HG03064 (cell line): Measurements from ENCODE around the gene MANSC1.
"Not testable (repeated sequence)": the region's sequence is repeated elsewhere in the genome, so short reads cannot be mapped to it uniquely, and the experiment has no call there.

Experiments
- ATAC-seq: cut with Tn5 transposase; IDR thresholded peaks from one replicate; pipeline ENCODE4 v1.9.1; 2021; ENCODE audit warnings: low read depth; ENCODE audit not compliant: unreplicated experiment

The MANSC1 gene

DNA sequence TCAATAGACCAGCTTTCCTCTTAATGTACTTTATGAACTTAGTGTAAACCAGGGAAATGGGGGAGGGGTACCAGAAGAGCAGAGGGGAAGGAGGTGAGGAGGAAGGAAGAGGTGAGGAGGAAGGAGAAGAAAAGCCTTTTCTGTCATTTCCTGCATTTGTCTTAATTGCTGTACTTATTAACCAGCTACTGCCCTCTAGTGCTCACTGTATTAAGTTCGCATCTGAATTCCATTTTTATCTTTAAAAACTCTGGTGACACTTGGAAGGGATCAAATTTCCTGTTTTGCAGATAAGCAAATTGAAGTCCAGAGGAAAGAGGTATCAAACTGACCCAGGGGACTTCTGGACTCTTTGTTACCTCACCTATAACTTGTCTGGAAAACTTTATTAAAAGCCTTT, 22.2 kb downstream of the MANSC1 start:
- no peak for ATAC-seq

DNA sequence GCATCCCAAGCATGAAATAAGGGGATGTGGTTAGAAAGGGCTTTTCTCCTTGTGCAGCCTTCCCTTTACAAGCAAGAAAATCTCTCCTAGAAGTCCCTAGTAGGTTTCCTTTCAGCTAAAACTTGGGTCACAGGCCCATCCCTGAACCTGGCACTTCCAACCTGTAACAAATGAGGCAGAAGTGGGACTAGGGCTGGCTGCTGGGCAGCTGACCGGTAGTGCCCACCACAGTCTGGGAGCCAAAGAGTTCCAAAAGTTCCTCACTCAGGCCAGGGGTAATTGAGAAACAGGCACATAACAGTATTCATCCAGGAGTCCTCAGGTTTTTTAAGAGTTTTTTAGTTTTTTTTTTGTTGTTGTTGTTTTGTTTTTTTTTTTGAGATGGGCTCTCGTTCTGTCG, 23.8 kb downstream of the MANSC1 start:
- no peak for ATAC-seq

DNA sequence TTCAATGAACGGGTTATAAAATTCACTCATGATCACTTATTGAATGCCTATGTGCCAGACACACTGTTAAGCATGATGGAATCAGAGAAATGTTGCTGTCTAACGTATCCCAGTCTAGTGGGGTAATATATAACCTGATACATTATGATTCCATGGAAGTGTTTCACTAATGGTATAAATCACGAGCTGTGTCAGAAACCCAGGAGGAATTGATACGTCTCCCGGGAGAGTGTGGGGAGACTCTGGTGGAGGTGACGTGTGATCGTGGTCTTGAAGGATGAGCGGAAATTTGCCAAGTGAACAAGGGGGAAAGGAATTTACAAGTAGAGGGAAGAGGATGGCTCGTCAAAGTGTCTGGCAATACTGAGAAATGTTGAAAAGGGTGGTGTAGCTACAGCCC, 26.5 kb downstream of the MANSC1 start:
- no peak for ATAC-seq

DNA sequence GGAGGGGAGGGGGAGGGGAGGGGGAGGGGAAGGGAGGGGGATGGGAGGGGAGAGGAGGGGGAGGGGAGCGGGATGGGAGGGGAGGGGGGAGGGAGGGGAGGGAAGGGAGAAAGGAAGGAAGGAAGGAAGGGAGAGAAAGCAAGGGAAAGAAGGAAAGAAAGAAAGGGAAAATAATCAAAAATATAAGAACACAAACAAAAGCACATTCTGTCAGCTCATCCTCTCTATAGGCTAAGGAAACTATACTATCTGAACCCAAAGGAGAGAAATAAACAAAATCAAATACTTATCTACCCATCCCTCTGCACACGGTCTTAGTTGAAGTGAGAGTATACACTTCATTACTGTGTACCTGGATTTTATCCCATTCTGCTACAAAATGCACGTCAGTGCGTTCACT, 26.9 kb downstream of the MANSC1 start:
- no peak for ATAC-seq

DNA sequence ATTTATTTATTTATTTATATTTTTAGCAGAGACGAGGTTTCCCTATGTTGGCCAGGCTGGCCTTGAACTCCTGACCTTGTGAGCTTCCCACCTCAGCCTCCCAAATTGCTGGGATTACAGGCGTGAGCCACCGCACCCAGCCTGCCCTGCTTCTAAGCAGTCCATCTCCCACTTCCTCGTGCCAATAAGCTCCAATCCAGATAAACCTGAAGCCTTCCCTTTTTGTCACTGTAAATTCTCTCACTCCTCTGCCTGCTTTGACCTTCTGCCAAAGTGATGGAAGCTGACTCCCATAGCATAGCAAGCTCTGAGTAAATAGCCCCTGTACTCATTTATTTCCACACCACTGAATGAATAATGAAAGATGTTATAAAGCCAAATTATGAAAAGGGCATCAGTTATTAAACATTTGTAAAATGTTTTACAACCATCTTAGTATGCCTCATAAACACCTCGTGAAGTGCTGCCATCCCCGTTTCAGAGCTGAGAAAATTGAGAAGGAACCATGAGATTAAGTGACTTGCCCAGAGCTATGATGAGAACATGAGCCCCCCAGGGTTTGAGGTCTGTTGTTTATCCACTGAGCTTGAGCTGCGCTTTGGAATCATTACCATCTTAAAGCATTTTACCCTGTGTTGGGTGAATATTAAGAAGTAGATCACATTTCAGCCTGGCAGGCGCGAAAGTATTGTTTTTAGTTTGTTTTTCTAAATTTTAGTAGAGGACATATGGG, 30.4 kb downstream of the MANSC1 start:
- ATAC-seq = no peak

DNA sequence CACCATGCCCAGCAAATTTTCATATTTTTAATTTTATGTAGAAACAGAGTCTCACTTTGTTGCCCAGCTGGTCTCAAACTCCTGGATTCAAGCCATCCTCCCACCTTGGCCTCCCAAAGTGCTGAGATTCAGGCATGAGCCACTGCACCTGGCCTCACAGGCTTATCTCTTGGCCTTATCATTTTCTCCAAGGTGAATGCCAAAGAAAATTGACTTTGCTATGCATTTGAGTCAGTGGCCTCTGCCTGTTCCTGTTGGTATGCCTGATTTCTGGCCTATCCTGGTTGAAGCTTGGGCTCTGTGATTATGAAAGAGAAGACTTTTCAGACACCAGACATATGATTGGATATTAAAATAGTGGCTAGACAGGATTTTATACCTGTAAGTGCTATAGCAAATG, 34.2 kb downstream of the MANSC1 start:
- ATAC-seq = no peak

DNA sequence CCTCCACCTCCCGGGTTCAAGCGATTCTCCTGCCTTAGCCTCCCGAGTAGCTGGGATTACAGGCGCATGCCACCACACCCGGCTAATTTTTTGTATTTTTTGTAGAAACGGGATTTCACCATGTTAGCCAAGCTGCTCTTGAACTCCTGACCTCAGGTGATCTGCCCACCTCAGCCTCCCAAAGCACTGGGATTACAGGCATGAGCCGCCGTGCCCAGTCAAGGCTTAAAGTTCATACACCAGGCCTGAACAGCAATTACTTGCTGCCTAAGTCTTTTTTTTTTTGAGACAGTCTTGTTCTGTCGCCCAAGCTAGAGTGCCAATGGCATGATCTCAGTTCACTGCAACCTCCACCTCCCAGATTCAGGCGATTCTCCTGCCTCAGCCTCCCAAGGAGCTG, 39.3 kb downstream of the MANSC1 start:
- not testable (repeated sequence) for ATAC-seq

DNA sequence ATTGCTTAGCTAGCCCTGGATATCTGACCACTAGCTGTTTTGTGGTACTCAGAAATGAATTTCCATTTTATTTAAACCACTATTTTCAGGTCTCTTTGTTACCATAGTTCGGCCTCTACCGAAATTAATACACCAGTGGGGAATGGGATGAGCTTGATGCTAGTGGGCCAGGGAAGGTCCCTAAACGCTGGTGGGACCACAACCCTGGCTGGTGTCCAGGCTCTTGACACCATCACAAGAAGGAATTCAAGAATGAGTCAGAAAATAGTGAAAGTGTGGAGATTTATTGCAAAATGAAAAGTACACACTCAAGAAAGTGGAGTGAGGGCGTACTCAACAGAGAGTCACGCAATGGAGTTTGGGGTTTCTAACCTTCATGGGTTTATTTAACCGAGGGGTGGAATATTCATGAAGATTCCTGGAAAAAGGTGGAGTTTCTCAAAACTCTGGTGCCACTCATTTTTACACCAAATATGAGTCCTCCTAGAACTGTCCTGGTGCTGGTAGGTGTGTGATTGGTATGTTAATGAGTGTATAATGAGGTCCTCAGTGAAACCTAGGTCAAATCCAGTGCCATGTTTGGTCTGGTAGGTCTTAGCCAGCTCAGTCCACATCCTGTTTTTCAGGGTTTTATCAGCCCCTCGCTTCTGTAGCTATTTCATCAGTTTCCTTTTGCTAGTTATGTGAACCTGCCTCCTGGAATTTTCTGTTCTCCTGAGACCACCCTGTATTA, 44.3 kb downstream of the MANSC1 start:
- ATAC-seq = no peak

DNA sequence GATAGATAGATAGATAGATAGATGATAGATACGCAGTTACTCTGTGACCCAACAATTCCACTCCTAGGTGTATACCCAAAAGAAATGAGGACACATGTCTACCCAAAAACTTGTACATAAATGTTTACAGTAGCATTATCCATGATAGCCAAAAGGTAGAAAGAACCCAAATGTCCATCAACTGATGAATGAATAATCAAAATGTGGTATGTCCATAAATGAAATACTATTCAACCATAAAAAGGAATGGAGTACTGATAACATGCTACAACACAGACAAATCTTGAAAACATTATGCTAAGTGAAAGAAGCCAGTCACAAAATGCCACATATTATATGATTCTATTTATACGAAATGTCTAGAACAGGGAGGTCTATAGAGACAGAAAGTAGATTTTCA, 47.1 kb downstream of the MANSC1 start:
- ATAC-seq = no peak

DNA sequence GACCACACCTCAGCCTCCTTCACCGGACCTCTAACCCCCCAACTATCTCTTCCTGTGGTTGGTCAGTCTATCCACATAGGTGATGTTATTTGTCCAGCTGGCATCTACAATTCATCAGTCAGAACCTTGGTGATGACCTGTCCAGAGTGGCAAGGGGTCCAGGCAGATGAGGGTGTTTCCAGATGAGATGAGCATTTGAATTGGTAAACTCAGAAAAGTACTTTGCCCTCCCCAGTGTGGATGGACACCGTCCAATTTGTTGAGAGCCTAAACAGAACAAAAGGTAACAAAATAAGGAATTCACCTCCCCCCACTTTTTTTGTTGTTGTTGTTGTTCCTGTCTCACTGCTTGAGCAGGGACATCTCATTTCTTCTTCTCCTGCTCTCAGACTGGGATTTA, 48.9 kb downstream of the MANSC1 start:
- ATAC-seq = no peak

DNA sequence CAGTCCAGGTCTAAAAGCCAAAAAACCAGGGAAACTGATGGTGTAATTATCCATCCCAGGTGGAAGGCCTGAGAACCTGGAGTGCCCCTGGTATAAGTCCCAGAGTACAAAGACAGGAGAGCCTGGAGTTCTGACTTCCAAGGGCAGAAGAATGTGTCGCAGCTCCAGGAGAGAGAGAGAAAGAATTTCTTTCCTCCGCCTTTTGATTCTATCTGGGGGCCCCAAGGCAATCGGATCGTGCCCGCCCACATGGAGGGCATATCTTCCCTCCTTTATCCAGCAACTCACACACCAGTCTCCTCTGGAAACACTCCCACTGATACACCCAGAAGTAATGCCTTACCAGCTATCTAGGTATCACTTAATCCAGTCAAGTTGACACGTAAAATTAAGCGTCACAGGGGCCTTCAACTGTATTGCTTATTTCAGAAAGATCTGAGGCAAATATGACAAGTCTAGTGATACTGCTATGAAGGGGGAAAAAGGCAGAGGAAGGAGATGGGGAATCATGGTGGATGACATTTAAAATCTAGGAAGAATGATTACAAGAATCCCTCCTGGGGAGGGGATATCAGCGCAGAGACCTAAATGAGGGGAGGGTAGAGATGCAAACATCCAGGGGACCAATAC, 52.7 kb downstream of the MANSC1 start:
- ATAC-seq = no peak

DNA sequence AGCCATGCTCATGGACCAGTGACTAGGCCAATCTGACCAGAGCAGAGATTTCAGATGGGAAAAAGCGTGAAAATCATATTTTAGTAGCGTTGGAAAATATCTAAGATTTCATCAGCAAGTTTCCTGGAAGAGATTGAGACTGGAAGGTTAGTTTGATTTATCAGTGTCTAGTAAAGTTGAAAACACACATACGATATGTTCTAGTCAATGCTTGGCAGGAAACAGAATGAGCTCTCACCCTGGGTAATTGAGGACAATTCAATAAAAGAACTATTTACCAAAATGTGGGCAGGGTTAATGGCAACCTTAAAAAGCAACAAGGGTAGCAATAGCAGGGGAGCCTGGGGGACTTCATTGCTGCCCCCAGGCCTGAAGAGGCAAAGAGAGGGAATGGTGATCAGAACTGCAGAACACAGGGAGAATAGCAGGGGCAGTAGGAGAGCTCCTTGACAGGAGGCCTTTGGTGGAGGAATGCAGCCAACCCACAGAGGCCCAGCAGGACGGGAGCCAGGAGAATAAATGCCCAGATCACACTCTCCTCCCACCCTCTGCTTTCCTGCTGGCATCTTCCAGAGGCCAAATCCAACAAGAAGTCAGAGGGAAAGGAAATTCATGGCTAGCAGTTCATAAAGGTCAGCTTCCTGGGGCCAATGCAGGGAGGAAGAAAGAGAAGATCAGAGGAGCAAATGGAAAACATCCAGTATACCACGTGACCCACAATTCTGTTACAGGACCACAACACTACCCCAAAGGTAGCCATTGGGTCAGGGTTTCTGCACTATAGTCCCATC, 55.6 kb downstream of the MANSC1 start:
- ATAC-seq = no peak

DNA sequence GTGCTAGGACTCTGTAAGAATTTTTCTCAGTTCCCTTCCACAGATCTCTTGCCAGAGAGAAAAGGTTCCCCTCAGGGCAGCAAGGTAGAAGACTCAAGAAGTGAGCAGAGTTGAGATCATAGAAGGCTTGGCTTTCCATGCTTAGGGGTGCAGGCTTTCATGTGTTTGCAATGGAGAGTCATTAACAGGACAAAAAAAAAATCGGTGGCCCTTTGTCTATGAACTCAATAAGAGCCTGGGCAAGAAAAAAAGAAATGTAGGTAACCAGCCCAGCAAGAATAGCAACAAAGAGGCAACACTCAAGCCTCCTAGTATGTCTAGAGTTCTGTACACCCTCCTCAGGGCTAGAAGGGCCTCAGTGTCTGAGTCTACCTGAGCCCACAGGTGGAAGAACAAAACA, 59.8 kb downstream of the MANSC1 start:
- ATAC-seq = no peak

DNA sequence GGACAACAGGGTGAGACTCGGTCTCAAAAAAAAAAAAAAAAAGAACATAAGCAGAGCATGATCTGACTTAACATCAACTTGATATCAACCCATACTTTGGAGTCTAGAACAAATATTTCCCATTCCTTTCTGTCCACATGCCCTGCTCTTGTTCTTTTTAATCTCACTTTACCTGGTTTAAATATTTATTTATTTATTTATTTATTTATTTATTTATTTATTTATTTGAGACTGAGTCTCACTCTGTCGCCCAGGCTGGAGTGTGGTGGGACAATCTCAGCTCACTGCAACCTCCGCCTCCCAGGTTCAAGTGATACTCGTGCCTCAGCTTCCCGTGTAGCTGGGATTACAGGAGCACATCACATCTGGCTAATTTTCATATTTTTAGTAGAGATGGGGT, 63.6 kb downstream of the MANSC1 start:
- no peak for ATAC-seq

DNA sequence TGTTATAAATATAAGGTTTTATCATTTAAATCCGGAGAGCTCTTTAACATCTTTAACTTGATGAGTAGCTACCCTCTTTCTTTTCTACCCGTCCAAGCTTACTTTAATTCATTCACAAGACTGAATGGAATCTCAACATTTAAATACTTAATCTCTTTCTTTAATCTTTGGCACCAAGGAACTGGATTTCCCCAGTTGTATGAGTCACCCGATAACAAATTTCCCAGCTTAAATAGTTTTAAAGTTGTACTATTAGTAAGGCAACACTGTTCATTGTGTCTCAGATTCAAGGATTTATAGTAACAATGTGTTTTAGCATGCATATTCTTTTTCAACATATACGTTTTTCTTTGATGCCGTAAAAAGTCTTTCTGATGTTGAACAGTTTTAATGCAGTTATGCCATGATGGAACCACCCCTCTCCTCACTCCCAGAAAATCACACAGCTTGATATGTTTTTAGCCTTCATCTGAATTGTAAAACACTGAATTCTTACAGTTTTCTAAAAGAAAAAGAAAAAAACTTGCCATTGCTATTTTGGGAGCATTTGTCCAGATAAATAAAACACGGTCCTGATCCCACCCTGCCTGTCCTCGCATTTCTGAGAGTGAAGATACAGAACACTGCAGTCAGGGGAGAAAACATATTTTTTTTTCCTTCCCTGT, 67.1 kb downstream of the MANSC1 start:
- ATAC-seq = no peak

DNA sequence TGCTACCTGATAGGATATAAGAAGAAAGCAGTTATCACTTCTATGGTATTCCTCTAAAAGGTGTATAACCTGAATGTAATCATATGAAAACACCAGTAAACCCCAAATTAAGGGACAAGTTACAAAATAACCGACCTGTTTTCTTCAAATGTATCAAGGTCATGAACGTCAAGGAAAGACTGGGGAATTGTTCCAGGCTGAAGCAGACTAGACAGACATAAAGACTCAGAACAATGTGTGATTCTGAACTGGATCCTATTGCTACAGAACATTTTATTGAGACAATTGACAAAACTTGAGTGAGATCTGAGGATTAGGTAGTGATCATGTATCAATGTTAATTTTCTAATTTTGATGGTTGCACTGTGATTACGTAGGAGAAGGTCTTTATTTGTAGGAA, 67.8 kb downstream of the MANSC1 start:
- ATAC-seq = no peak

DNA sequence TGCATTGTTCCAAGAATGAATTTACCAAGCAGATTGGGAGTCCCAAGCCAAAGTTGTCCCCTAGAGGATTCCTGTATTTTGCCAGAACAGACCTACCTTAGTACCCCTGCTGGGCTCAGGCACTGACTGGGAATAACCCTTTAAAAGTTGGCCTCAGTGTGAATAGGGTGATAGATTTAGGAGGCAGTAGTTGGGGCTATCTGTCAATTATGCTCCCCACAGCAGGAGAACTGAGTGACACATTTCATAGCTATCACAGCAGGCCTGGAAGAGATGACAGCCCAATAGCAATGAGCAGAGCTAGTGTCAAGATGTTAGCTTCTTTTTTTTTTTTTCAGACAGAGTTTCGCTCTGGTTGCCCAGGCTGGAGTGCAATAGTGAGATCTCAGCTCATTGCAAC, 68.9 kb downstream of the MANSC1 start:
- ATAC-seq = no peak

DNA sequence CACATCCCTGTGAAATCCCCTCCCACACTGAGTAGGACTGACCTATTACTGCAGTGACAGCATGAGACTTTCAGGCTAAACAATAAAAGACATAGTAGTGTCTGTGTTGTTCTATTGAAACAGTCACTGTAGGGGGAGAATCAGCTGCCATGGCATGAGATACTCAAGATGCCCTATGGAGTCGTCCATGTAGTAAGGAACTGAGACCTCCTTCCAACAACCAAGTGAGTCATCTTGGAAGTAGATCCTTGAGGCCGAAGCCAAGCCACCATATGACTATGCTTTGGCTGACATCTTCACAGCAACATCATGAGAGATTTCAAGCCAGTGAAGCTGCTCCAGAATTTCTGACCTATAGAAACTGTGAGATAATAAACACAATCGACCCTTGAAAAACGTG, 71.1 kb downstream of the MANSC1 start:
- no peak for ATAC-seq
